GM19239 (cell line): ENCODE results near the gene CASP3.
"Not testable (repeated sequence)": the region's sequence is repeated elsewhere in the genome, so short reads cannot be mapped to it uniquely, and the experiment has no call there.

ENCODE experiments used
- DNase-seq: peaks from one replicate; pipeline ENCODE4 v3.0.0; 2011; ENCODE audit warnings: low spot score; ENCODE audit not compliant: insufficient read length
- FAIRE-seq: peaks from 2 replicates; lab custom pipeline; 2011; peaks lifted over from hg19 to GRCh38; lab: Jason Lieb, UNC

CASP3 gene

GRCh38 chr4:184666670-184667069 is 17.4 kb upstream of the CASP3 start:
- FAIRE-seq, result no peak
- no peak for DNase-seq

- FAIRE-seq (no peak), DNase-seq (no peak)
Observed at GRCh38 chr4:184664445-184665210, 15.4 kb upstream of the CASP3 start.

- FAIRE-seq, result no peak
- DNase-seq, result no peak
Observed at GRCh38 chr4:184662236-184662635, 13.0 kb upstream of the CASP3 start.

- DNase-seq, result no peak
- no peak for FAIRE-seq
Observed at GRCh38 chr4:184660978-184661377, 11.7 kb upstream of the CASP3 start.

GRCh38 chr4:184657820-184658219 is 8.6 kb upstream of the CASP3 start:
- not testable (repeated sequence) for FAIRE-seq, DNase-seq

- no peak for DNase-seq
- no peak for FAIRE-seq
Observed at GRCh38 chr4:184657144-184657543, 7.9 kb upstream of the CASP3 start.

GRCh38 chr4:184655889-184656869 is 6.9 kb upstream of the CASP3 start:
- DNase-seq (no peak), FAIRE-seq (peak; percentile 61)

GRCh38 chr4:184653650-184654049 is 4.4 kb upstream of the CASP3 start:
- no peak for FAIRE-seq

GRCh38 chr4:184652681-184653080 is 3.4 kb upstream of the CASP3 start:
- not testable (repeated sequence) for DNase-seq, FAIRE-seq

More at GRCh38 chr4:184653650-184654049, 4.4 kb upstream of the CASP3 start:
- no peak for DNase-seq

GRCh38 chr4:184651899-184652298 is 2.7 kb upstream of the CASP3 start:
- FAIRE-seq (no peak), DNase-seq (no peak)

- DNase-seq (no peak), FAIRE-seq (peak; percentile 64)
Observed at GRCh38 chr4:184649971-184650855, 966 bp upstream of the CASP3 start.

GRCh38 chr4:184648313-184649025 is 778 bp downstream of the CASP3 start:
- DNase-seq, result no peak

GRCh38 chr4:184648054-184648312 is 1.3 kb downstream of the CASP3 start:
- peak; percentile 54 for FAIRE-seq
- DNase-seq, result no peak

More at GRCh38 chr4:184648313-184649025, 778 bp downstream of the CASP3 start:
- FAIRE-seq, result peak; percentile 67

GRCh38 chr4:184647266-184648053 is 1.8 kb downstream of the CASP3 start:
- no peak for DNase-seq
- FAIRE-seq, result no peak

GRCh38 chr4:184645904-184646610 is 3.2 kb downstream of the CASP3 start:
- no peak for FAIRE-seq
- no peak for DNase-seq

GRCh38 chr4:184644553-184645307 is 4.5 kb downstream of the CASP3 start:
- DNase-seq (no peak), FAIRE-seq (peak; percentile 8)

GRCh38 chr4:184643731-184644130 is 5.5 kb downstream of the CASP3 start:
- FAIRE-seq (peak; percentile 44), DNase-seq (no peak)

GRCh38 chr4:184641451-184641850 is 7.8 kb downstream of the CASP3 start:
- DNase-seq, result no peak
- no peak for FAIRE-seq
